ENCODE results near the gene CRACDL.

DNA sequence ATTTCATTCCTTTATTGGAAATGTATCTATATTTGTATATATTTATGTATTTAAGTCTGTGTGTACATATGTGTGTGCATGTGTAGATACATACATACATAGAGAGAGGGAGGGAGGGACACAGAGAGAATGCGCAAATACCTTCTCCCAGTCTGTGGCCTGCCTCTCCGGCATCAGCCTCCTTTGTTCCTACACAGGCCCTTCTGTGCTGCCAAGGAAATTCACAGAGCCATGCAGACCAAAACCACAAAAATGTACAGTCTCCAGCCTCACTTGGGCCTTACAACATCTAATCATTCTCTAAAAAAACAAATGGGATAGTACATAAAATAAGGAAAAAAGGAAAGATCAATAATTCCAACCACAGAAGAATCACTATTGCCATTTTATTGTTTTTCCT is 8.8 kb upstream of the CRACDL start:
- TF ChIP-seq, protein P1, sequence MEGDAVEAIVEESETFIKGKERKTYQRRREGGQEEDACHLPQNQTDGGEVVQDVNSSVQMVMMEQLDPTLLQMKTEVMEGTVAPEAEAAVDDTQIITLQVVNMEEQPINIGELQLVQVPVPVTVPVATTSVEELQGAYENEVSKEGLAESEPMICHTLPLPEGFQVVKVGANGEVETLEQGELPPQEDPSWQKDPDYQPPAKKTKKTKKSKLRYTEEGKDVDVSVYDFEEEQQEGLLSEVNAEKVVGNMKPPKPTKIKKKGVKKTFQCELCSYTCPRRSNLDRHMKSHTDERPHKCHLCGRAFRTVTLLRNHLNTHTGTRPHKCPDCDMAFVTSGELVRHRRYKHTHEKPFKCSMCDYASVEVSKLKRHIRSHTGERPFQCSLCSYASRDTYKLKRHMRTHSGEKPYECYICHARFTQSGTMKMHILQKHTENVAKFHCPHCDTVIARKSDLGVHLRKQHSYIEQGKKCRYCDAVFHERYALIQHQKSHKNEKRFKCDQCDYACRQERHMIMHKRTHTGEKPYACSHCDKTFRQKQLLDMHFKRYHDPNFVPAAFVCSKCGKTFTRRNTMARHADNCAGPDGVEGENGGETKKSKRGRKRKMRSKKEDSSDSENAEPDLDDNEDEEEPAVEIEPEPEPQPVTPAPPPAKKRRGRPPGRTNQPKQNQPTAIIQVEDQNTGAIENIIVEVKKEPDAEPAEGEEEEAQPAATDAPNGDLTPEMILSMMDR (IDR thresholded peaks at IDR 0.05; ENCODE audit: insufficient read depth, low read length, poor library complexity, severe bottlenecking): no peak
- no peak for TF ChIP-seq EZH2phosphoT487 (conservative IDR thresholded peaks at IDR 0.05; ENCODE audit: low read length)
